H9 (cell line): ENCODE measurements around the gene YPEL1. TPM values are rescaled to one million over a fixed set of nuclear protein-coding genes. Genes with fewer than 3 reads are reported as not detected.
A peak's percentile ranks its signal among the peaks of the same experiment; 100 is the strongest.

Experiments used
- DNase-seq: peaks from one replicate; pipeline ENCODE4 v3.0.0-alpha.2; 2017
- H2AFZ ChIP-seq: one replicate; pipeline ENCODE4 v1.6.1; 2013; ENCODE audit warnings: mild to moderate bottlenecking, low read length, control low read depth, moderate library complexity
- H2AK5ac ChIP-seq: 2 replicates; pipeline ENCODE4 v1.6.1; 2013; ENCODE audit warnings: low read length, control low read depth, mixed read lengths; ENCODE audit not compliant: insufficient read length
- H2BK120ac ChIP-seq: one replicate; pipeline ENCODE4 v1.6.1; 2013; ENCODE audit warnings: low read depth, mild to moderate bottlenecking, low read length, control low read depth, inconsistent platforms; ENCODE audit not compliant: poor library complexity, severe bottlenecking
- H2BK12ac ChIP-seq: 2 replicates; pipeline ENCODE4 v1.6.1; 2013; ENCODE audit warnings: low read length, control low read depth, mixed read lengths, low read depth; ENCODE audit not compliant: insufficient read length
- H2BK15ac ChIP-seq: 2 replicates; pipeline ENCODE4 v1.6.1; 2013; ENCODE audit warnings: low read depth, low read length, control low read depth
- H2BK20ac ChIP-seq: one replicate; pipeline ENCODE4 v1.6.1; 2013; ENCODE audit warnings: low read depth, mild to moderate bottlenecking, low read length, control low read depth, inconsistent platforms; ENCODE audit not compliant: poor library complexity, severe bottlenecking
- H2BK5ac ChIP-seq: 2 replicates; pipeline ENCODE4 v1.6.1; 2013; ENCODE audit warnings: low read length, control low read depth, mixed read lengths; ENCODE audit not compliant: insufficient read length
- H3K14ac ChIP-seq: 2 replicates; pipeline ENCODE4 v1.6.1; 2013; ENCODE audit warnings: low read length, control low read depth; ENCODE audit not compliant: insufficient read depth
- H3K18ac ChIP-seq: 2 replicates; pipeline ENCODE4 v1.6.1; 2013; ENCODE audit warnings: low read depth, mild to moderate bottlenecking, mixed read lengths, low read length, control low read depth; ENCODE audit not compliant: insufficient read length
- H3K23ac ChIP-seq: 2 replicates; pipeline ENCODE4 v1.6.1; 2013; ENCODE audit warnings: low read length, control low read depth, mixed read lengths, low read depth; ENCODE audit not compliant: insufficient read length
- H3K23me2 ChIP-seq: 2 replicates; pipeline ENCODE4 v1.6.1; 2013; ENCODE audit warnings: low read depth, mild to moderate bottlenecking, mixed read lengths, low read length, control low read depth; ENCODE audit not compliant: insufficient read length, poor library complexity, severe bottlenecking
- H3K27ac ChIP-seq: 2 replicates; pipeline ENCODE4 v1.5.1; 2013; ENCODE audit warnings: low read length, control low read depth, mixed read lengths, low read depth; ENCODE audit not compliant: insufficient read length
- H3K27me3 ChIP-seq: 2 replicates; pipeline ENCODE4 v1.6.1; 2013; ENCODE audit warnings: low read length, control low read depth, inconsistent platforms; ENCODE audit not compliant: insufficient read depth
- H3K4ac ChIP-seq: 2 replicates; pipeline ENCODE4 v1.6.1; 2013; ENCODE audit warnings: low read depth, mild to moderate bottlenecking, control low read depth, inconsistent platforms, low read length, moderate library complexity
- H3K4me1 ChIP-seq: 2 replicates; pipeline ENCODE4 v1.6.1; 2013; ENCODE audit warnings: low read length, control low read depth, inconsistent platforms; ENCODE audit not compliant: insufficient read depth
- H3K4me2 ChIP-seq: 2 replicates; pipeline ENCODE4 v1.6.1; 2013; ENCODE audit warnings: low read length, control low read depth, mixed read lengths; ENCODE audit not compliant: insufficient read length, insufficient read depth
- H3K56ac ChIP-seq: 2 replicates; pipeline ENCODE4 v1.6.1; 2013; ENCODE audit warnings: low read depth, mild to moderate bottlenecking, mixed read lengths, low read length, control low read depth; ENCODE audit not compliant: insufficient read length
- H3K79me1 ChIP-seq: 2 replicates; pipeline ENCODE4 v1.6.1; 2013; ENCODE audit warnings: low read depth, mild to moderate bottlenecking, moderate library complexity, low read length, control low read depth, inconsistent platforms; ENCODE audit not compliant: insufficient read depth, poor library complexity, severe bottlenecking
- H3K79me2 ChIP-seq: 2 replicates; pipeline ENCODE4 v1.6.1; 2013; ENCODE audit warnings: low read length, control low read depth, inconsistent platforms; ENCODE audit not compliant: insufficient read depth
- H3K9ac ChIP-seq: 2 replicates; pipeline ENCODE4 v1.6.1; 2013; ENCODE audit warnings: low read length, control low read depth, mixed read lengths; ENCODE audit not compliant: insufficient read length; ENCODE audit errors: extremely low read depth
- H3K9me3 ChIP-seq: one replicate; pipeline ENCODE4 v1.6.1; 2013; ENCODE audit warnings: low read depth, low read length, inconsistent platforms; ENCODE audit not compliant: control insufficient read depth
- H3T11ph ChIP-seq: one replicate; pipeline ENCODE4 v1.6.1; 2013; ENCODE audit warnings: mild to moderate bottlenecking, low read length, control low read depth, inconsistent platforms
- H4K20me1 ChIP-seq: one replicate; pipeline ENCODE4 v1.6.1; 2013; ENCODE audit not compliant: control insufficient read depth, insufficient read length, insufficient read depth
- H4K5ac ChIP-seq: 2 replicates; pipeline ENCODE4 v1.6.1; 2013; ENCODE audit warnings: low read depth, mild to moderate bottlenecking, mixed read lengths, low read length, control low read depth; ENCODE audit not compliant: insufficient read length
- H4K8ac ChIP-seq: replicated peaks from 2 replicates; pipeline ENCODE4 v1.6.1; 2013; ENCODE audit warnings: low read length, control low read depth, mixed read lengths, low read depth; ENCODE audit not compliant: insufficient read length
- H4K91ac ChIP-seq: 2 replicates; pipeline ENCODE4 v1.6.1; 2013; ENCODE audit warnings: low read depth, mild to moderate bottlenecking, moderate library complexity, mixed read lengths, low read length, control low read depth; ENCODE audit not compliant: insufficient read length
- H3K27ac Mint-ChIP-seq, 3 experiments: 2 replicates in 2 of 3; 3 replicates in 1 of 3; pipeline ENCODE4 v1.8.0; 2020 to 2021; ENCODE audit warnings: mixed read lengths in 3 of 3, mild to moderate bottlenecking in 1 of 3, moderate library complexity in 1 of 3
- H3K27me3 Mint-ChIP-seq: 2 replicates; pipeline ENCODE4 v1.8.0; 2021; ENCODE audit warnings: low read depth, mild to moderate bottlenecking, moderate library complexity, mixed read lengths
- H3K36me3 Mint-ChIP-seq, 3 experiments: 2 replicates in 2 of 3; 3 replicates in 1 of 3; pipeline ENCODE4 v1.8.0; 2020 to 2021; ENCODE audit warnings: low read depth in 3 of 3, mixed read lengths in 3 of 3; ENCODE audit not compliant: insufficient read depth in 1 of 3
- H3K4me1 Mint-ChIP-seq, 2 experiments: 2 replicates each; pipeline ENCODE4 v1.8.0; 2020; ENCODE audit warnings: mixed read lengths in 2 of 2
- H3K4me3 Mint-ChIP-seq, 2 experiments: 2 replicates in 1 of 2; 3 replicates in 1 of 2; pipeline ENCODE4 v1.8.0; 2020 to 2021; ENCODE audit warnings: mild to moderate bottlenecking in 2 of 2, mixed read lengths in 2 of 2, moderate library complexity in 1 of 2
- H3K9me3 Mint-ChIP-seq, 2 experiments: 2 replicates in 1 of 2; 3 replicates in 1 of 2; pipeline ENCODE4 v1.8.0; 2020; ENCODE audit warnings: mild to moderate bottlenecking in 2 of 2, mixed read lengths in 2 of 2, moderate library complexity in 1 of 2
- WGBS: extraction: QIAGEN DNeasy Blood & Tissue Kit; methylation state at CpG from one replicate; pipeline ENCODE4 v1.1.7; 2013; ENCODE audit warnings: missing lambda C conversion rate, low lambda C conversion rate, mixed read lengths; ENCODE audit not compliant: insufficient read length; ENCODE audit errors: extremely low coverage; 5-methylcytosine and 5-hydroxymethylcytosine counted together
- total RNA-seq: library from RNA; stranded (reverse); gene quantifications from 2 replicates; pipeline ENCODE4 v1.2.1, GENCODE V29; 2021
- TF ChIP-seq, protein P1 (sequence below): fragments of 200-600 bp; sonication (generic); conservative IDR thresholded peaks from 3 replicates; pipeline ENCODE4 v1.8.0; 2021; ENCODE audit warnings: antibody characterized with exemption, mild to moderate bottlenecking

The YPEL1 gene
- total RNA-seq, 1 experiment from 2014 or later, result 5.4 TPM

GRCh38 chr22:21702094-21702493, 33.5 kb downstream of the YPEL1 start:
- no peak for DNase-seq

More at GRCh38 chr22:21702094-21702493, 33.5 kb downstream of the YPEL1 start:
- Mint-ChIP-seq H3K27me3 (no peaks in the 10 kb centered on the region), H3K4me1 (0 out of 4 replicates have a peak, but pooled peaks cover 0 to 2% of the 10 kb centered on the region in 2 experiments), H3K27ac (peak overlapping the region in 2 of 3 experiments; percentile 48 to 81; a peak in 3 of 7 replicates), H3K9me3 (no peaks in the 10 kb centered on the region), H3K36me3 (peaks cover 12 to 48% (median 30%) of the 10 kb centered on the region in 3 experiments; a peak in 6 of 7 replicates), H3K4me3 (no peak overlapping the region)
- Histone ChIP-seq H4K5ac (no peak overlapping the region), H2BK20ac (no peak overlapping the region), H3K27me3 (no peaks in the 10 kb centered on the region), H3T11ph (no peak overlapping the region), H3K4ac (no peak overlapping the region), H3K4me2 (no peak overlapping the region), H2BK15ac (no peak overlapping the region), H3K9me3 (no peaks in the 10 kb centered on the region), H3K14ac (no peak overlapping the region), H3K23ac (no peak overlapping the region), H3K4me1 (no peaks in the 10 kb centered on the region), H3K18ac (no peak overlapping the region), H2BK12ac (no peak overlapping the region), H4K91ac (no peak overlapping the region), H3K79me1 (no peaks in the 10 kb centered on the region), H3K9ac (no peak overlapping the region), H4K8ac (no peak overlapping the region), H2AK5ac (no peak overlapping the region), H3K79me2 (no peaks in the 10 kb centered on the region), H2BK120ac (no peak overlapping the region), H2BK5ac (no peak overlapping the region), H4K20me1 (no peaks in the 10 kb centered on the region), H3K23me2 (no peaks in the 10 kb centered on the region), H2AFZ (no peak overlapping the region), H3K27ac (no peak overlapping the region), H3K56ac (no peak overlapping the region)
- TF ChIP-seq, protein P1, sequence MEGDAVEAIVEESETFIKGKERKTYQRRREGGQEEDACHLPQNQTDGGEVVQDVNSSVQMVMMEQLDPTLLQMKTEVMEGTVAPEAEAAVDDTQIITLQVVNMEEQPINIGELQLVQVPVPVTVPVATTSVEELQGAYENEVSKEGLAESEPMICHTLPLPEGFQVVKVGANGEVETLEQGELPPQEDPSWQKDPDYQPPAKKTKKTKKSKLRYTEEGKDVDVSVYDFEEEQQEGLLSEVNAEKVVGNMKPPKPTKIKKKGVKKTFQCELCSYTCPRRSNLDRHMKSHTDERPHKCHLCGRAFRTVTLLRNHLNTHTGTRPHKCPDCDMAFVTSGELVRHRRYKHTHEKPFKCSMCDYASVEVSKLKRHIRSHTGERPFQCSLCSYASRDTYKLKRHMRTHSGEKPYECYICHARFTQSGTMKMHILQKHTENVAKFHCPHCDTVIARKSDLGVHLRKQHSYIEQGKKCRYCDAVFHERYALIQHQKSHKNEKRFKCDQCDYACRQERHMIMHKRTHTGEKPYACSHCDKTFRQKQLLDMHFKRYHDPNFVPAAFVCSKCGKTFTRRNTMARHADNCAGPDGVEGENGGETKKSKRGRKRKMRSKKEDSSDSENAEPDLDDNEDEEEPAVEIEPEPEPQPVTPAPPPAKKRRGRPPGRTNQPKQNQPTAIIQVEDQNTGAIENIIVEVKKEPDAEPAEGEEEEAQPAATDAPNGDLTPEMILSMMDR, result no peak
- no CpG with 5 or more reads among the region's 6 CpGs for WGBS
